ENCODE data around the gene PACRG. TPM values are rescaled to one million over a fixed set of nuclear protein-coding genes. Genes with fewer than 3 reads are reported as not detected.

Gene PACRG
- total RNA-seq, 1 donor from 2014 or later, result not detected

DNA sequence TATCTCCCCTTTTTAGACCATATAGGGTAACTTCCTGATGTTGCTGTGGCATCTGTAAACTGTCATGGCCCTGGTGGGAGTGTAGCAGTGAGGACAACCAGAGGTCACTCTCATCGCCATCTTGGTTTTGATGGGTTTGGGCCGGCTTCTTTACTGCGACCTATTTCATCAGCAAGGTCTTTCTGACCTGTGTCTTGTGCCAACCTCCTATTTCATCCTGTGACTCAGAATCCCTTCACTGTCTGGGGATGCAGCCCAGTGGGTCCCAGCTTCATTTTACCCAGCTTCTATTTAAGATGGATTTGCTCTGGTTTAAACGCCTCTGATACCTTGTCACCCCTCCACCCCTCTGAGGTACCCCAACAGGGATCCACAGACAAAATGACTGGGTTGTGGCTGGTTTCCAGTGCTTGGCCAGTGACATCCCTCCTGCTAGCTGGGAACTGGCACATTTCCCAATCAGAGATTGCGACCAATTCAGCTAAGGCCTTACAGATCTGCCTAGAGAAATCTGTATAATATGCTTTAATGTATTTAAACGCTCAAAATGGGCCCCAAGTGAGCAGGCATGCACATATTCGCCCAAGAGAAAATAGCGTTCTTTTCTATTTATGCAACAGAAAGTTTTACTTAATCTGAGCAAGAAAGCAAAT lies 371.2 kb downstream of the PACRG start:
- H3K4me3 Mint-ChIP-seq (ENCODE audit: low read depth), result no peak overlapping the region
- H3K4me1 Mint-ChIP-seq (ENCODE audit: low read depth), result no peaks in the 10 kb centered on the region
- H3K27ac Mint-ChIP-seq, result no peak overlapping the region
- no peak for DNase-seq (ENCODE audit: low spot score)
- H3K9me3 Mint-ChIP-seq, result no peaks in the 10 kb centered on the region
- no peaks in the 10 kb centered on the region for H3K27me3 Mint-ChIP-seq (ENCODE audit: low read depth)
- no peaks in the 10 kb centered on the region for H3K36me3 Mint-ChIP-seq (ENCODE audit: low read depth)
- intact Hi-C loops (cut with micrococcal nuclease), result no loop called here

DNA sequence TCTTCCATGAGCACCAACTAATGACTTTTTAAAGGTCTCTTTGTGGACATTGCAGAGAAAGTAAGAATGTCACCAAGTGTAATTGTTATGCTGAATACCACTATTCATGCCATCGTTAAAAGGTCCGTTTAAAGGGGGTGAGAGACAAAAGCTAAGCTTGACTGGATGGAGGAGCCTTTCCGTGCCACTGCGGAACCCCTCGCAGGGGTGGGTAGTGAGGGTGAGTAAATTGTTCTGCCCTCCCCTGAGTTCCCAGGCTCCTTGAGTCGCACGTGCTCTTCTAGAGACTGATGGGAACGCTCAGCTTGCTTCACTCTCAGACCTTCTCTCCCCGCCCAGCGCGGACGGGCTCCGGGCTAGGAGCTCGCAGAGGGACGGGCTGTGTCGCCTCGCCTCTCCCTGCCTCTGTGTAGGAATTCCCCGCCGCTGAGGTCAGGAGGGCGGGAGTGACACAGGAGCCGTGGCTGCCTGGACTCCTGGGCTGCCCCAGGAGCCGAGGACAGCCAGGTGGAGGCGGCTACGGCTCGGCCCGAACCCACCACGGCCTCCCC lies 371.9 kb downstream of the PACRG start:
- Mint-ChIP-seq H3K9me3 (no peaks in the 10 kb centered on the region), H3K4me3 (ENCODE audit: low read depth) (no peak overlapping the region), H3K4me1 (ENCODE audit: low read depth) (no peaks in the 10 kb centered on the region), H3K36me3 (ENCODE audit: low read depth) (no peaks in the 10 kb centered on the region), H3K27ac (no peak overlapping the region), H3K27me3 (ENCODE audit: low read depth) (no peaks in the 10 kb centered on the region)
- DNase-seq (ENCODE audit: low spot score), result no peak
- intact Hi-C loops (cut with micrococcal nuclease), result no loop called here

DNA sequence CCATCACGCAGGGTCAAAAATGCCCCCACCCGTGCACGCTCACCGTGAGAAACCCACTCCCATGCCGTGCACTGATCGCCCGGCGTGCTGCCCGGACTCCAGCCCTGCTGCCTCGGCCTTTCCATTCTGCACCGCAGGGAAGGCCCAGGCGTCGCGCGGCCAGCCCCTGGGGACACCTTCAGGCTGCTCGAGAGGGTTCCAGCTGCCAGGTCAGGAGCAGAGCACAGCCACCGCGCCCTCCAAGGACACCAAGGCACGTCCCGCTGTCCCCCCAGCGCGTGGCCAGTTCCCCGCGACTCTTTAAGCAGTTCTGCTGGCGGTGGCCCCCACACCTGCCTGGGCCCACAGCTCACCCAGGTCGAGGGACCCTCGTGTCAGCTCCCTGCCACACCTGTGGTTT lies 372.5 kb downstream of the PACRG start:
- H3K4me3 Mint-ChIP-seq (ENCODE audit: low read depth), result no peak overlapping the region
- no peaks in the 10 kb centered on the region for H3K36me3 Mint-ChIP-seq (ENCODE audit: low read depth)
- H3K9me3 Mint-ChIP-seq, result no peaks in the 10 kb centered on the region
- intact Hi-C loops (cut with micrococcal nuclease), result no loop called here
- DNase-seq (ENCODE audit: low spot score), result no peak
- no peaks in the 10 kb centered on the region for H3K27me3 Mint-ChIP-seq (ENCODE audit: low read depth)
- H3K27ac Mint-ChIP-seq, result no peak overlapping the region
- H3K4me1 Mint-ChIP-seq (ENCODE audit: low read depth), result no peaks in the 10 kb centered on the region

DNA sequence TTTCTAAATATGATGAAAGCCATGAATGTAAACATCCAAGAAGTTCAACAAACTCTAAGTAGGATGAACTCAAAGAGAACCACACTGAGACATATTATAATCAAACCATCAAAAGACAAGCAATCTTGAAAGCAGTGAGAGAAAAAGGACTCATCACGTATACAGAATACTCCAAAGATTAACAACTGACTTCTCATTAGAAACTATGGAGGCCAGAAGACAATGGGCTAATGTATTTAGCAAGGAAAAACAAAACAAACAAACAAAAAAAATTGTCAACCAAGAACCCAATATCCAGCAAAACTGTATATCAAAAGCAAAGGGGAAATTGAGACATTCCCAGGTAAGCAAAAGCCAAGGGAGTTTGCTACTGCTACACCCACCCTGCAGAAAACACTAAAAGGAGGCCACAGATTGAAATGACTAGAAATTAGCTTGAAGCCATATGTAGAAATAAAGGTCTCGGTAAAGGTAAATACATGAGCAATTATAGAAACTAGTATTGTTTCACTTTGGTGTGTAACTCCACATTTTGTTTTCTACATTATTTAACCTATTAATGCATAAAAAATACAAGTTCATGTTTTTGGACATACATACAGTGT lies 385.7 kb downstream of the PACRG start:
- Mint-ChIP-seq H3K9me3 (peaks cover 12% of the 10 kb centered on the region), H3K27me3 (ENCODE audit: low read depth) (no peaks in the 10 kb centered on the region), H3K27ac (no peak overlapping the region), H3K36me3 (ENCODE audit: low read depth) (no peaks in the 10 kb centered on the region), H3K4me1 (ENCODE audit: low read depth) (no peaks in the 10 kb centered on the region), H3K4me3 (ENCODE audit: low read depth) (no peak overlapping the region)
- intact Hi-C loops (cut with micrococcal nuclease), result no loop called here
- no peak for DNase-seq (ENCODE audit: low spot score)

DNA sequence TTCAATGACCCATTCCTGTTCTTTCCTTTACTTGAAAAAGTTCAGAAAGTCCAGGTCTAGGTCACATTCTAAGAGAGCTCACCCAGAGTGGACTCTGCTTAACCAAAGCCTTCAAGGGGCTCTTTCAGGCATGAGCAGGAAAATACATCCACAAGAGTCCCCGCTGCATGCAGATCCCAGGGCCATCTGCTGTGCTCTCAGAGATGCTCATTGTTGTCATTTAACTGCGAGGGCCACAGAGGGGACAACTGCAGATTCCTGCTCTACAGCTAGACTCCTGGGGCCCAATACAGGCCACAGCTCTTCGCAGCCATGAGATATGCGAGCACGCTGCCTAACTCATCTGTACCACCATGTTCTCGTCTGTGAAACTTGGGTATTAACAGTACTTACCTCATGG lies 391.2 kb downstream of the PACRG start:
- DNase-seq (ENCODE audit: low spot score), result no peak
- Mint-ChIP-seq H3K9me3 (no peaks in the 10 kb centered on the region), H3K27ac (no peak overlapping the region), H3K4me3 (ENCODE audit: low read depth) (no peak overlapping the region), H3K4me1 (ENCODE audit: low read depth) (no peaks in the 10 kb centered on the region), H3K27me3 (ENCODE audit: low read depth) (no peaks in the 10 kb centered on the region), H3K36me3 (ENCODE audit: low read depth) (no peaks in the 10 kb centered on the region)
- intact Hi-C loops (cut with micrococcal nuclease), result no loop called here

DNA sequence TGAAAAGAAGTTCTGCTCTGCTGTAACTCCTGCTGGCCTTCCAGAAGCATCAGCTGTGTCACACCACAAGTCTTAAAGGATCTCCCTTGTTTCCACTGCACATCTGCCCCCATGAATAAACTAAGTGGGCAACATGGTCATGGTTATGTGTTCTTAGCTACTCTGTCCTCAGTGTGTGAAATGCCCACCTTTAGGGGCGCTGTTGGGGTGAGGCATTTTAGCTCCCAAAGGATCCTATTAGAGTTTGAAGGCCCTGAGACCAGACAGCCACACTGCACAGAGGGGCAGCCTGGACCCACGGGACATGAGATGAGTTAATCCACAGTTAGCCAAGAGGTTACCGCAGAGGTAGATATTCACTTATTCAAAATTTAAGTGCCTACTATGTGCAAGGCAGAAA lies 392.4 kb downstream of the PACRG start:
- H3K27ac Mint-ChIP-seq, result no peak overlapping the region
- H3K9me3 Mint-ChIP-seq, result no peaks in the 10 kb centered on the region
- H3K27me3 Mint-ChIP-seq (ENCODE audit: low read depth), result no peaks in the 10 kb centered on the region
- H3K36me3 Mint-ChIP-seq (ENCODE audit: low read depth), result no peaks in the 10 kb centered on the region
- no peak overlapping the region for H3K4me3 Mint-ChIP-seq (ENCODE audit: low read depth)
- intact Hi-C loops (cut with micrococcal nuclease), result no loop called here
- DNase-seq (ENCODE audit: low spot score), result no peak
- no peaks in the 10 kb centered on the region for H3K4me1 Mint-ChIP-seq (ENCODE audit: low read depth)

DNA sequence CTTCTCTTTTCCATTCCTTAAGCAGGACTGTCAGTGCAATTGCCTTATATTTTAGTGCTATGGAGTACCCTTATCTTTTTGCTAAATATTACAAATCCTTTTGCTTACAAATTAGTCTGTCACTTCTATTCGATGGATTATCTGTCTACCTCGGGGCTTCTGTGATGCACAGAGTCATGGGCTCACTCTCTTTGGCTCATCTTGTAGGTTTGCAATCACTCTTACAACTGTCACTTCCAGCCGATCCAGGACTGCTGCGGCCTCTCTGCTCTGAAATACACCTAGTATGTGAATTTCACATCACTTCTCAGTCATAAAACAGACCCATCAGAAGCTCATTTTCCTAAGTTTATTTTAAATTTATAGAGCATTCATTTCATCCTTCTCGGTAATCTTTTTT lies 393.5 kb downstream of the PACRG start:
- Mint-ChIP-seq H3K36me3 (ENCODE audit: low read depth) (no peaks in the 10 kb centered on the region), H3K9me3 (no peaks in the 10 kb centered on the region), H3K4me3 (ENCODE audit: low read depth) (no peak overlapping the region), H3K27ac (no peak overlapping the region), H3K4me1 (ENCODE audit: low read depth) (no peaks in the 10 kb centered on the region), H3K27me3 (ENCODE audit: low read depth) (no peaks in the 10 kb centered on the region)
- intact Hi-C loops (cut with micrococcal nuclease), result no loop called here
- DNase-seq (ENCODE audit: low spot score), result no peak

DNA sequence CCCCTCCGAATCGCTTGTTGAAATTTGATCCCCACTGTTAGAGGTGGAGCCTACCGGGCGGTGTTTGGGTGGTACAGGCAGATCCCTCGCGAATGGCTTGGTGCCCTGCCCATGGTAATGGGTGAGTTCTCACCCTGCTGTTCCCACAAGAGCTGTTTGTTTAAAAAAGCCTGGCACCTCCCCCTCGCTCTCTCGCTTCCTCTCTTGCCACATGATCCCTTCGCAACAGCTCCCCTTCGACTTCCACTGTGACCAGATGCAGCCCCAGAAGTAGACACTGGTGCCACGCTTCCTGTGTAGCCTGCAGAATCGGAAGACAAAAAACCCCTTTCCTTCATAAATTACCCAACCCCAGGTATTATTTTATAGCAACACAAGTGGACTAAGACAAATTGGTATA lies 394.6 kb downstream of the PACRG start:
- H3K4me3 Mint-ChIP-seq (ENCODE audit: low read depth), result no peak overlapping the region
- H3K36me3 Mint-ChIP-seq (ENCODE audit: low read depth), result no peaks in the 10 kb centered on the region
- H3K4me1 Mint-ChIP-seq (ENCODE audit: low read depth), result no peaks in the 10 kb centered on the region
- intact Hi-C loops (cut with micrococcal nuclease), result no loop called here
- H3K27me3 Mint-ChIP-seq (ENCODE audit: low read depth), result no peaks in the 10 kb centered on the region
- DNase-seq (ENCODE audit: low spot score), result no peak
- H3K27ac Mint-ChIP-seq, result no peak overlapping the region
- no peaks in the 10 kb centered on the region for H3K9me3 Mint-ChIP-seq

DNA sequence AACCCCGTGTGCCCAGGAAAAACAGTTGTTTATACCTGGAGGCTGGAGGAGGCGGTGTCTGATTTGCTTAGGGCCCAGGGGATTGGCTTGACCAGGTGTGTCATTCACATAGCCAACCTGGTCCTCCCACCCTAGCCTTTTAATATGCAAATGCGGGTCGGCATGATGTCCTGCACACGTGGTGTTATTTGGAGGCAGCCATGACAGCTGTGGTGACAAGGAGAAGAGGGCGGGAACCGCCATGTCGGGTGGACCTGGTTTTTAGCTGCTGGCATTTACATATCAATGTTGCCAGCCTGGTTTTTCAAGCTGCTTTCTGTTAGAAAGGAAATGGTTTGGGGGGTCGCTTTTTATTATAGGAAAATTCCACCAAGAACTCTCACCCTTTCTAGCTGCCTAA lies 395.3 kb downstream of the PACRG start:
- H3K27ac Mint-ChIP-seq, result no peak overlapping the region
- H3K36me3 Mint-ChIP-seq (ENCODE audit: low read depth), result no peaks in the 10 kb centered on the region
- DNase-seq (ENCODE audit: low spot score), result no peak
- intact Hi-C loops (cut with micrococcal nuclease), result no loop called here
- no peaks in the 10 kb centered on the region for H3K27me3 Mint-ChIP-seq (ENCODE audit: low read depth)
- H3K4me1 Mint-ChIP-seq (ENCODE audit: low read depth), result no peaks in the 10 kb centered on the region
- no peaks in the 10 kb centered on the region for H3K9me3 Mint-ChIP-seq
- no peak overlapping the region for H3K4me3 Mint-ChIP-seq (ENCODE audit: low read depth)

DNA sequence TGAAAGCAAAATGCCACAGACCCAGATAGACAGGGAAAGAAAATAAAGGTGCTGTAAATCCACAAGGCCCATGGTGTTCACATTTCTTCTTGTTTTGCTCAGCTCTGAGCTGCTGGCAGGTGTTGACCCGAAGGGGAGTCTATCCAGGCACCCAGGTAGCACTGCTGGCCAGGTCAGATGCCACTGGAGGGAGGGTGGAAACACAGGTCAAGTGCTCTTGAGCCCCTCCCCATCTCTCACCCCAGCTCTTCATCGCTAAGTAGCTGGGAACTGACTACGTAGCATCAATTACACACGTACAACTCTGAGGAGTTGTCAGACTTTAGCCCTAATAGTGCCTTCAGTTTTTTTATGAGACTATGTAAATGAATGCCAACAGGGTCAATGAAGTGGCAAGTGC lies 399.0 kb downstream of the PACRG start:
- H3K9me3 Mint-ChIP-seq, result peaks cover 3% of the 10 kb centered on the region
- H3K27me3 Mint-ChIP-seq (ENCODE audit: low read depth), result no peaks in the 10 kb centered on the region

DNA sequence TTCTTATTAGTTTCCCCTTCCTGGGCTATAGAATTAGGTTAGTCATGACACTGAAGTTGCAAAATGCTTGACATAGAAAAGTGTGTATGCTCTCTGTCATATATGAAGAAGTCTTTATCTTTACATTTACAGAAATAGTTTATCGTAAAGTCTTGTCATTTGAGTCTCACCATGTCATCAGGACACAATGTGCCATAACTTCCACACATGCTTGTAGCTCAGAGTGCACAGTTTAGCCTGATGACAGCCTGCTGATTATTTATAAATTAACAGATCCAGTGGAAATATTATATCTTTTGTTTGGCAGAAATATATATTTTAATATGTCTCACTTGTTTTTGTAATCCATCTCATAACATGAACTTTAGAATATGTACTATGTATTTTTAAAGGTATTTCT lies 399.8 kb downstream of the PACRG start:
- no peak for DNase-seq (ENCODE audit: low spot score)
- Mint-ChIP-seq H3K4me3 (ENCODE audit: low read depth) (no peak overlapping the region), H3K9me3 (peaks cover 3% of the 10 kb centered on the region), H3K36me3 (ENCODE audit: low read depth) (no peaks in the 10 kb centered on the region), H3K27me3 (ENCODE audit: low read depth) (no peaks in the 10 kb centered on the region), H3K27ac (no peak overlapping the region), H3K4me1 (ENCODE audit: low read depth) (no peaks in the 10 kb centered on the region)
- intact Hi-C loops (cut with micrococcal nuclease), result no loop called here

More for the DNA sequence above, 399.0 kb downstream of the PACRG start:
- H3K36me3 Mint-ChIP-seq (ENCODE audit: low read depth), result no peaks in the 10 kb centered on the region
- no peak overlapping the region for H3K4me3 Mint-ChIP-seq (ENCODE audit: low read depth)
- intact Hi-C loops (cut with micrococcal nuclease), result no loop called here
- H3K4me1 Mint-ChIP-seq (ENCODE audit: low read depth), result no peaks in the 10 kb centered on the region
- DNase-seq (ENCODE audit: low spot score), result no peak
- H3K27ac Mint-ChIP-seq, result no peak overlapping the region

DNA sequence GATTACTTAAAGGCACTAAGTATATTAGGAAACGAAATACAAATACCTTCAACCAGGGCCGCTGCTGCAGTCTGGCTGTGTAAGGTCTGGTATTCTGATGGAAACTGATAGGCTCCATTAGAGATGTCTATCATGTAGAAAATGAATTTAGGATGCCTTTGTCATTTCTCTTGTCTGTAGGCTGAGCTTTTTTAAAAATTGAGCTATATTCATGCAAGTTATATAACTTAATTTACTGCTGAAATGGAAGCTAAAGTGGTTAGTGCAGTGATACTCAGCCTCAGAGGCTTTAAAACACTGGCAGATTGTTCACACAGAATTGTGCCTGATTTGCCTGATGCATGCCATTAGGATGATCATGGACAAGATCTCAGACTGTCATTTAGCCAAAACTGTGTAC lies 400.6 kb downstream of the PACRG start:
- Mint-ChIP-seq H3K4me1 (ENCODE audit: low read depth) (no peaks in the 10 kb centered on the region), H3K9me3 (peaks cover 3% of the 10 kb centered on the region)

DNA sequence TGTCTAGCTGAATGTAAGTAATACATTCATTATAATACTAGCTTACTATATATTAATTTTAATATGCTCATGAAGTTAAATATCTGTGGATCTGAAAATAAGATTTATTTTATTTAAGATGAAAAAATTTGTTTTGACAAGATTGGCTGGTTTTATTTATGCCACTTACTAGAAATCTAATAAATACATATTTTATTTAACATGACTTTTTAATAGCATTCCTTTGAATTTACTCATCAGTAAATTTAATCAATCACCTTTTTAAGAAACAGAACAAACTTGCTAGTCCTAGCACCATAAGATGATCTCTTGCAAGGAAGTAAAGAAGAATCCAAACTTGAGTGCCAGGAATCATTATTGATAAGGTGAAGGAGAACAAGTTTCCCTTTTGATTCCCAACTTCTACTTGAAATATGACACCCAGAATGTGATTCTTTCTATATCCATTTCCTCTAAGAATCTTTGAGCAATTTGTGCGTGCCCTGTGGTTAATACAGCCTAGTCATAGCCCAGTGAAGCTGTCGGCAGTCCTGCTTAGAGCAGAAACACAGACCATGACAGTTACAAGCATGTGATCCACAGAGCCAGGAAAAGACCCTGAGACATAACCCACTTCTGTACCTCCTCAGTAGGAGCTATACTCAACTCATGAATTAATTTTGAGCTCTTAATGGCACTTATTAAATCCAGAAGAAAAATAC lies 404.4 kb downstream of the PACRG start:
- Mint-ChIP-seq H3K9me3 (peaks cover 3% of the 10 kb centered on the region), H3K4me3 (ENCODE audit: low read depth) (no peak overlapping the region), H3K36me3 (ENCODE audit: low read depth) (no peaks in the 10 kb centered on the region), H3K4me1 (ENCODE audit: low read depth) (no peaks in the 10 kb centered on the region), H3K27me3 (ENCODE audit: low read depth) (no peaks in the 10 kb centered on the region), H3K27ac (no peak overlapping the region)
- intact Hi-C loops (cut with micrococcal nuclease), result no loop called here
- no peak for DNase-seq (ENCODE audit: low spot score)

More for the DNA sequence above, 400.6 kb downstream of the PACRG start:
- no peak for DNase-seq (ENCODE audit: low spot score)
- Mint-ChIP-seq H3K27me3 (ENCODE audit: low read depth) (no peaks in the 10 kb centered on the region), H3K4me3 (ENCODE audit: low read depth) (no peak overlapping the region), H3K36me3 (ENCODE audit: low read depth) (no peaks in the 10 kb centered on the region), H3K27ac (no peak overlapping the region)
- intact Hi-C loops (cut with micrococcal nuclease), result no loop called here

Measured in activated T-helper 2 cell treated with anti-CD3 and anti-CD28 coated beads, Interferon-gamma antibody, Interleukin-2, Interleukin-4, amounts not matched to agents 10 μg/mL and 5 μg/mL and 100 μg/mL, durations not matched to agents 14 hours and 24 hours and 36 hours (primary cell).